NCI-H2171 treated with DMSO at 0.1 percent for 48 hours (cell line): ENCODE measurements around the gene ABCB6.
A peak's percentile ranks its signal among the peaks of the same experiment; 100 is the strongest.
"Not testable (repeated sequence)": the region's sequence is repeated elsewhere in the genome, so short reads cannot be mapped to it uniquely, and the experiment has no call there.

Experiments
- DNase-seq: peaks from one replicate; lab custom pipeline; 2025; lab: John Stamatoyannopoulos, UW

The ABCB6 gene

GRCh38 chr2:219218732-219219701 is at the start of gene ABCB6:
Gene ABCB6 (minus strand): TSS chr2:219218958. CDS start chr2:219218673, 285 bp downstream.
- DNase-seq = peak; percentile 95

- no peak for DNase-seq
Measured at GRCh38 chr2:219268294-219268693, 49.5 kb upstream of the ABCB6 start.

- DNase-seq = peak; percentile 88
Measured at GRCh38 chr2:219266886-219267285, 48.1 kb upstream of the ABCB6 start.

- no peak for DNase-seq
Measured at GRCh38 chr2:219266232-219266631, 47.5 kb upstream of the ABCB6 start.

GRCh38 chr2:219261024-219261855 is 42.5 kb upstream of the ABCB6 start:
- DNase-seq = no peak

- DNase-seq = not testable (repeated sequence)
Measured at GRCh38 chr2:219258942-219259341, 40.2 kb upstream of the ABCB6 start.

- no peak for DNase-seq
Measured at GRCh38 chr2:219254590-219255201, 35.9 kb upstream of the ABCB6 start.

GRCh38 chr2:219253753-219254589 is 35.2 kb upstream of the ABCB6 start, which contains the start of gene TUBA4A:
Gene TUBA4A (minus strand): TSS chr2:219253918. CDS start chr2:219253858, 60 bp downstream.
- DNase-seq = peak; percentile 73

- DNase-seq = peak; percentile 68
Measured at GRCh38 chr2:219252900-219253752, 34.4 kb upstream of the ABCB6 start, which contains the start of gene TUBA4B. Gene TUBA4B (plus strand): TSS chr2:219253243. CDS start chr2:219253408, 165 bp downstream.

- DNase-seq = peak; percentile 58
Measured at GRCh38 chr2:219252570-219252899, 33.8 kb upstream of the ABCB6 start.

GRCh38 chr2:219252084-219252483 is 33.3 kb upstream of the ABCB6 start:
- DNase-seq = no peak

GRCh38 chr2:219251656-219252055 is 32.9 kb upstream of the ABCB6 start:
- DNase-seq = no peak

GRCh38 chr2:219250049-219250781 is 31.5 kb upstream of the ABCB6 start:
- no peak for DNase-seq

GRCh38 chr2:219249203-219249980 is 30.6 kb upstream of the ABCB6 start:
- peak; percentile 96 for DNase-seq

- DNase-seq = no peak
Measured at GRCh38 chr2:219248845-219249202, 30.1 kb upstream of the ABCB6 start.

GRCh38 chr2:219247678-219248642 is 29.2 kb upstream of the ABCB6 start:
- no peak for DNase-seq

GRCh38 chr2:219246559-219246958 is 27.8 kb upstream of the ABCB6 start:
- no peak for DNase-seq

GRCh38 chr2:219245899-219246230 is 27.1 kb upstream of the ABCB6 start:
- DNase-seq = no peak
